Activated CD4-positive, CD25-positive, alpha-beta regulatory T cell treated with anti-CD3 and anti-CD28 coated beads, Interleukin-2, amount 50 U/mL, for 16 hours (primary cell): ENCODE results near the gene MEX3B.

Experiments used
- DNase-seq: peaks from one replicate; pipeline ENCODE4 v3.0.0-alpha.2; 2020; ENCODE audit warnings: low read depth, low spot score

Gene MEX3B

GRCh38 chr15:82045892-82046665 lies at the start of gene MEX3B:
MEX3B (minus strand) TSS chr15:82046018; CDS start chr15:82045705, 313 bp downstream.
- peak; percentile 63 for DNase-seq

DNA sequence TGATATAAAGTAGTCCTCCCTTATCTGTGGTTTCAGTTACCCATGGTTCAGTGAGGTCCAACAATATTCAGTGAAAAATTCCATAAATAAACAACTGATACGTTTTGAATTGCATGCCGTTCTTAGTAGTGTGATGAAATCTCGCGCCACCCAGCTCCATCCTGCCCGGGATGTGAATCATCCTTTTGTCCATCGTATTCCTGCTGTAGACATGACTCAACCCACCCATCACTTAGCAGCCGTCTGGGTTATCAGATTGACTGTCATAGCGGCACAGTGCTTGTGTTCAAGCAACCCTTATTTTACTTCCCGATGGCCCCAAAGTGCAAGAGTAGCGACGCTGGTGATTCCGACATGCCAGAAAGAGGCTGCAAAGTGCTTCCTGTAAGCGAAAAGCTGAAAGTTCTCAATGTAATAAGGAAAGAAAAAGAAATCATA lies 48.0 kb upstream of the MEX3B start:
- DNase-seq = no peak

DNA sequence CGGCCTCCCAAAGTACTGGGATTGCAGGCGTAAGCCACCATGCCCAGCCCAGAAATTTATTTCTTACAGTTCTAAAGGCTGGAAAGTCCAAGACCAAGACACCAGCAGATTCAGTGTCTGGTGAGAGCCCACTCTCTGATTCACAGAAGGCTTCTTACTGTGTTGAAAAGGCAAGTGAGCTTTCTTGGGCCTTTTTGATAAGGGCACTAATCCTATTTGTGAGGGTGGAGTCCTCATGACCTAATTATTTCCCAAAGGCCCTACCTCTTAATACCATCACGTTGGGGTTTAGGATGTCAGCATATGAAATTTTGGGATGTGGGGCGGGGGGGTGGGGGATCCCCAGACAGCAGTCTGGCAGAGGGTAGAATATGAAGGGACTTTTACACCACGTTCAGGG lies 47.5 kb upstream of the MEX3B start:
- DNase-seq = no peak

DNA sequence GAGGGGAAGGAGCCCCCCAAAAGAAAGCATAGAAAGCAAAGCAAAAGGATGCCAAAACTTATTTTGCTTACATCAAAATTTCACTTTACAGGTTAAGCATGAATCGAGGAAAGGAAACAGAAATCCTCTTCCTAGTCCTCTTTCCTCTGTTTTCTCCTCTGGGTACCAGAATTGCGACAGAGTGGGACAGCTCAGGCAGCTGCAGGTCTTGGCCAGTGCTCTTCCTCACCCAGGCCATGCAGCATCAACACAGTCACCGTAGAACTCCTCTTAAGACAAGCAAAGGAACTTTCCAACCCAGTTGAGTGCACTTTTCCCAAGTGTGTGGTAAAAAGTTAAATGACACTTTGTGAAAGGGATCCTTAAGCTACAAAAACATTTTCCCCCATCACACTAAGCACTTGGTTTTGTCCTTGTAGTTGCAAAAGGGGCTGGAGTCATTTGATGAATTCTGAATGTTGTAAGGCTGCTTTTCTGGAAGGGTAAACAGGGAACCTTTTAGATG lies 45.9 kb upstream of the MEX3B start:
- no peak for DNase-seq

GRCh38 chr15:82086243-82086995 lies 40.6 kb upstream of the MEX3B start:
- no peak for DNase-seq

DNA sequence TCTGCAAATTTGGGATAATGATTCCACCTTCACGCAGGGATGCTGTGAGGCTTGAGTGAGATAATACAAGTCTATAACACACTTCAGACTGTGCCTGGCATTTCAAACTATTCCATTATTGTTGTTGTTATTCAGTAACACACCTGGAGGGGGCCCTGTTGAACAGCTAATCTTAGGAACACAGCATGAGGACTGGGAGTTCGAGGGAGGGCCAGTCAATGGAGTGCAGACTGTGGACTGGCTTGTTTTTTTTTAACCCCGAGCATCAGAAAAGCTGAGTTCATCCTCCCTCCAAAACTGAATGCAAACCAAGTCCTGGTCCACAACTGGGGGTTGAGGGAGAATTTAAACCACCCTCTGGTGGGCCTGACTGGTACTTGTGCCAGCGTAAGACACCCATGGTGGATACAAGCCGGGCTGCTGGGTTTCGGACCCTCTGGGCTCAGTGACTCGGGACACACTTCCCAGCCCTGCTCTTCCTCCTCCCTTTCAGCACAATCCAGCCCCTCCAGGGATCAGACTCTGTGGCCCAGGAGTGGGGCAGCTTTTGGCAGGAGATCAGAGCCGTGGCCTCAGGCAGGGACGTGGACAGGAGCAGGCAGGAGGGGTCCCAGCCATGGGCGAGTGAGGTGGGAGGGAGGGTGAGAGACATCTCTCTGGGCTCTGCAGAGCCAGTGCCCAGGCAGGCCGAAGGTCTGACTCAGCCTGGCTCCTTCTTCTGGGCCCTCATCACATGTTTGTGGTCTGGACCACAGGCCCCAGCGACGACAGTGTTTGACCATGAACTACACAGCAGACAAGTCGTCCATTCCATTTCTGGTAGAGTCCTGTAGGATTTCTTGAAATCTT lies 36.3 kb upstream of the MEX3B start:
- no peak for DNase-seq

- no peak for DNase-seq
Observed at GRCh38 chr15:82080774-82081173, 35.0 kb upstream of the MEX3B start.

- no peak for DNase-seq
Observed at GRCh38 chr15:82079736-82080135, 33.9 kb upstream of the MEX3B start.

GRCh38 chr15:82074610-82075009 lies 28.8 kb upstream of the MEX3B start:
- DNase-seq = no peak

DNA sequence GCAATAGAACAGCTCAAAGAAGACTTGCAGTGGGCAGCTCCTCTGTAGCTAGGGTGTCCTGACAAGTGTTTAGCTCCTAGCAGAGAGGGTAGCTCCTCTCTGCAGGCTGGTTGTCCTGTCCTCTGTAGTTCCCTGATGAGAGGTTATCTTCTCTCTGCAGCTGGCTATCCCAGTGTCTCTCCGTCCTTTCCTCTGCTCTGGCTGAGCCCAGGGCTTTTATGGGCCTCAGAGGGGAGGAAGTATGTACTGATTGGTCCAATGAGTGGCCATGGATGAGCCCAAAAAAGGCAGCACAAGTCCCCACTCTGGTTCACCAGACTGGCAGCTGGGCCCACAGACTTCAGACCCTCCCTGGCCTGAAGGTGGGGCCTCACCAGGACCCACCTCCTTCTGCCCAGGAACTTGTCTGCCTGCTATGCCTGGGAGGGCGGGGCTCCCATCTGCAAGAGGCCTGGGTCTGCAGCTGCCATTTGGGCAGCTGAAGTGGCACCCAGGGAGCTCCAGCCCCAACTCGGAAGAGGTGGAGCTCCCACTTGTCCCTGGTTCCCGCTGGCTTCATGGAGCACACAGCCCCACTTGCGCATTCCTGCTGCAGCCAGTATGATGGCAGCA lies 27.2 kb upstream of the MEX3B start:
- no peak for DNase-seq

- DNase-seq = no peak
Observed at GRCh38 chr15:82066455-82066854, 20.6 kb upstream of the MEX3B start.

DNA sequence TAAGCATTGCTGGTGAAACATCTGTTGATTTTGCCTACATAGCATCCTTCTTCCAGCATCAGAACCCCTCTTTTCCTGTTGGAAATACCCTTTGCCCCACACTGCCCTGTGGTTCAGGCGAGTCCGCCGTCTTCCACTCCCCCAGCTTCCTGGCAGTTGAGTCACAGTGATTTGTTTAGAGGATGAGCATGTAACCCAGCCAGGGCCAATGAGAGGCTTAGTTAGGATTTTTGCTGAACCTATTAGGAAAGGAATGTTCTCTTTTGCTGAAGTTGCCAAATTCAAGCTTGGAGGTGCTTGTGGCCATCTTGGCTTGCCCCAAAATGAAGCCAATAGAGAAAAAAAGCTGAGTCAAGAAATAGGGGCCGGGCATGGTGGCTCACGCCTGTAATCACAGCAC lies 19.0 kb upstream of the MEX3B start:
- DNase-seq = no peak

DNA sequence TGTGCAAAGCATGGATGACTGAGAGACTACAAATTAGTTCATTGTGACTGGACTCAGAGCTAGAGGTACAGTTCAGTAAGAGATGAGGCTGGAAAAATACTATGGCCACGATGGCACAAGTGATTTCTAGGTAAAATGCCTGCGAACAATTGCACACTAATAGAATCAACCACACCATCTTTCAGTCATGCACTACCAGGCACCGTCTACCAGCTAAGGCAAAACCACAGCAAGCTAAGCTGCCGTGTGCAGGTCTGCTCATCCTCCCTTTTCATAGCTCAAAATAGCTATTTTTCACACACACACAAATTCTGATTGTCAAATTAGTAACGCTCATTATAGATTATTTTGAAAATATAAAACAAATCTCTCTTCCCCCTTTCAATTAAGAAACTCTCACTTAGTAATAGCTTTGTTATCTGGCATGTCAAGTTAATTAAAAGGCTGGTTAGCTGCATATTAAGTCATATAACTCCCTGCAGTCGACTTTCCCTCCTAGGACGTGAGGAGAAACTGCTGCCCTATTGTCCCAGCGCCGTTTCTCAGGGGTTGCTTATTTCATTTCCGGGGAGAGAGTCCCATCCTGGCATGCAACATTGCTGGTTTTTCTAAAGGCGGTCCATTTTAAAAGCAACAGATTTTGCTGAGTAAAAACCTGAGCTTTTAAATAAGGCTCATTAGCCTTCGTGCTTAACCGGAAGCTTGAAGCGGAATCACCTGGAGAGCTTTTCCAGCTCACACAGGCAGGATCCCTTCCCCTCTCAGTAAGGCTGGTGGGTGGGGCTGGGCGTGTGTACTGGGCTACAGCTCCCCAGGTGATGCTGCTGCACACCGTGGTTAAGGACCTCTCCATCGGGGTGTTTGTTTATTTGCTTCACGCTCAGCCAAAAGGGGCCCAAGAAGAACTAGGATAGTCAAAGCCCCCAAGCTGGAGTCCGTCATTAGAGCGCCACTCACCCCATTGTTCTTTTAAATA lies 16.9 kb upstream of the MEX3B start:
- no peak for DNase-seq

DNA sequence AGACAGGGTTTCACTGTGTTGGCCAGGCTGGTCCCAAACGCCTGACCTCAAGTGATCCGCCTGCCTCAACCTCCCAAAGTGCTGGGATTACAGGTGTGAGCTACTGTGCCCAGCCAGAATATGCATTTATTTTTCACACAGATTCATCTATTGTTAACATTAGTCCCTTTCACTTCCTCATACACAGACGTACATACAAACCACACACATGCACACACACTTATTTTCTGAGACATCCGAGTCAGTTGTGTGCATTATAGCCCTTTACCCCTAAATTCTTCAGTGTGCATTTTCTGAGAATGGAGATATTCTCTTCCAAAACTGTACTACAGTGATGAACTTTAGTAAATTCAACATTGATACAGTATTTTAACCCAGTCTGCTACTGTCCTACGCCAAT lies 15.0 kb upstream of the MEX3B start:
- no peak for DNase-seq

DNA sequence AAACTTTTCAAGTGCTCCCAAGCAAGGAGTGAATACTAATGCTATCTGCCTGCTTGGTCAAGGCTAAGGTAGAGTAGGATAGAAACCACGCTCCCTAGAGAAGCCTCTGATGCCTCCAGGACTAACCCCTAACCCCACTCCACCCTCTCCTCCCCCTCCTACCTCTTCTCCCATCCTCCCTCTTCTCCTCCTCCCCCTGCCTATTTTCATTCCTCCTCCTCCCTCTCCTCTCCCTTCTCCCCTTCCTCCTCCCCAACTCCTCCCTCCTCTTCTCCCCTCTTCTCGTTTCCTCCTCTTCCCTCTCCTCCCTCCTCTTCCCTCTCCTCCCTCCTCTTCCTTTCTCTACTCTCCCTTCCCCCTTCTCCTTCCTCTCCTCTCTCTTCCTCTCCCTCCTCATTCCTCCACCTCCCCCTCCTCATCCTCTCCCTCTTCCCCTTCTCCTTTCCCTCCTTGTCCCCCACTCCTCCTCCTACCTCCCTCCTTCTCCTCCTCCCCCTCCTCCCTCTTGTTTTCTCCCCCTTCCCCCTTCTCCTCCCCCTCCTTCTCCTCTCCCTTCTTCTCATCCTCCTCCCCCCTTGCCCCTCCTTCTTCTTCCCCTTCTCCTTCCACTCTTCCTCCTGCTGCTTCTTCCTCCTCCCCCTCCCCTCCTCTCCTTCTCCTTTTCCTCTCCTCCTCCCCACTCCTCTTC lies 12.8 kb upstream of the MEX3B start:
- DNase-seq = no peak

GRCh38 chr15:82058026-82058425 lies 12.2 kb upstream of the MEX3B start:
- DNase-seq = no peak

GRCh38 chr15:82056958-82057823 lies 11.4 kb upstream of the MEX3B start:
- no peak for DNase-seq

DNA sequence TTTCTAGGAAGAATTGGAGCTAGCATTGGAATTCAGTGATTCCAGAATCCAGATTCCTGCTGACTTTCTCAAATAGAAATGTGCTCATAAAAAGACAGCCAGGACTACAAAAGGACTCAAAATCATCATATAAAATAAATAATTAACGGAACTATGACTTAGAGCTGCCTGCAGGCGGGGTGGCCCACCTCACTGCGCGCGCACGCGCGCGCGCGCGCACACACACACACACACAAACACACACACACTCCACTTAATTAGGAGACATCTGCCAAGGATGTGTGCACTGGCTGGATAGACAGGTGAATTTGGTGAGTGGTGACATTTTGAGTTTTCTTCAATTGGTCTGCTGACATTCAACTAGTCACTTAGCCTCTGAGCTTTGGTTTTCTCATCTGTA lies 6.9 kb upstream of the MEX3B start:
- DNase-seq = no peak

GRCh38 chr15:82051664-82052063 lies 5.8 kb upstream of the MEX3B start:
- no peak for DNase-seq
